Astrocyte (in vitro differentiated cells and primary cell): ENCODE results near the gene TRIM72. TPM values are rescaled to one million over a fixed set of nuclear protein-coding genes. Genes with fewer than 3 reads are reported as not detected.
A peak's percentile ranks its signal among the peaks of the same experiment; 100 is the strongest.

Experiments
- DNase-seq: peaks from one replicate; pipeline ENCODE4 v3.0.0-alpha.2; 2010; ENCODE audit warnings: low read depth
- FAIRE-seq: peaks from 2 replicates; lab custom pipeline; 2011; peaks lifted over from hg19 to GRCh38; lab: Jason Lieb, UNC
- H2AFZ ChIP-seq: 2 replicates; pipeline ENCODE4 v1.6.0; 2012; ENCODE audit warnings: low read depth, low read length, inconsistent platforms
- H3K27ac ChIP-seq: 2 replicates; pipeline ENCODE4 v1.5.1; 2011; ENCODE audit warnings: low read depth, low read length, inconsistent platforms
- H3K27me3 ChIP-seq: 2 replicates; pipeline ENCODE4 v1.6.0; 2011; ENCODE audit warnings: low read length, inconsistent platforms; ENCODE audit not compliant: insufficient read depth
- H3K36me3 ChIP-seq: 2 replicates; pipeline ENCODE4 v1.5.1; 2011; ENCODE audit warnings: low read length, inconsistent platforms; ENCODE audit not compliant: insufficient read depth
- H3K4me1 ChIP-seq: 2 replicates; pipeline ENCODE4 v1.5.1; 2011; ENCODE audit warnings: low read length, inconsistent platforms; ENCODE audit not compliant: insufficient read depth
- H3K4me2 ChIP-seq: 2 replicates; pipeline ENCODE4 v1.6.0; 2012; ENCODE audit warnings: low read length, inconsistent platforms
- H3K4me3 ChIP-seq: 2 replicates; pipeline ENCODE4 v1.5.1; 2011; ENCODE audit warnings: low read depth, mild to moderate bottlenecking, low read length, inconsistent platforms; ENCODE audit not compliant: insufficient read depth
- H3K79me2 ChIP-seq: 2 replicates; pipeline ENCODE4 v1.6.0; 2012; ENCODE audit warnings: mild to moderate bottlenecking, low read length, inconsistent platforms; ENCODE audit not compliant: insufficient read depth
- H3K9ac ChIP-seq: 2 replicates; pipeline ENCODE4 v1.6.0; 2012; ENCODE audit warnings: mild to moderate bottlenecking, low read length, inconsistent platforms
- H3K9me3 ChIP-seq: 2 replicates; pipeline ENCODE4 v1.5.1; 2012; ENCODE audit warnings: low read depth, mild to moderate bottlenecking, low read length, inconsistent platforms; ENCODE audit not compliant: insufficient read depth
- H4K20me1 ChIP-seq: 2 replicates; pipeline ENCODE4 v1.6.0; 2012; ENCODE audit warnings: low read length, inconsistent platforms; ENCODE audit not compliant: insufficient read depth
- H3K27ac Mint-ChIP-seq: one replicate; pipeline ENCODE4 v1.8.0; 2021; ENCODE audit warnings: mild to moderate bottlenecking, mixed read lengths; ENCODE audit not compliant: unreplicated experiment
- H3K27me3 Mint-ChIP-seq: one replicate; pipeline ENCODE4 v1.8.0; 2021; ENCODE audit warnings: low read depth, mixed read lengths; ENCODE audit not compliant: unreplicated experiment
- H3K36me3 Mint-ChIP-seq: one replicate; pipeline ENCODE4 v1.8.0; 2021; ENCODE audit warnings: low read depth, mixed read lengths; ENCODE audit not compliant: unreplicated experiment
- H3K4me1 Mint-ChIP-seq: one replicate; pipeline ENCODE4 v1.8.0; 2021; ENCODE audit warnings: low read depth, mixed read lengths; ENCODE audit not compliant: unreplicated experiment
- H3K4me3 Mint-ChIP-seq: one replicate; pipeline ENCODE4 v1.8.0; 2021; ENCODE audit warnings: mild to moderate bottlenecking, moderate library complexity, mixed read lengths; ENCODE audit not compliant: unreplicated experiment
- H3K9me3 Mint-ChIP-seq: one replicate; pipeline ENCODE4 v1.8.0; 2021; ENCODE audit warnings: mild to moderate bottlenecking, mixed read lengths; ENCODE audit not compliant: unreplicated experiment
- CTCF ChIP-seq: IDR thresholded peaks from 2 replicates; pipeline ENCODE4 v1.5.1; 2011; ENCODE audit warnings: low read depth, mild to moderate bottlenecking, inconsistent platforms, low read length, moderate library complexity; ENCODE audit not compliant: insufficient read depth
- EZH2 ChIP-seq: IDR thresholded peaks from 2 replicates; pipeline ENCODE4 v1.6.1; 2012; ENCODE audit warnings: mild to moderate bottlenecking, low read length, inconsistent platforms; ENCODE audit not compliant: insufficient read depth
- total RNA-seq: library from RNA; stranded (reverse); gene quantifications from 2 replicates; pipeline ENCODE4 v1.2.1, GENCODE V29; 2021

The TRIM72 gene
- total RNA-seq, 1 donor from 2014 or later, result not detected

DNA sequence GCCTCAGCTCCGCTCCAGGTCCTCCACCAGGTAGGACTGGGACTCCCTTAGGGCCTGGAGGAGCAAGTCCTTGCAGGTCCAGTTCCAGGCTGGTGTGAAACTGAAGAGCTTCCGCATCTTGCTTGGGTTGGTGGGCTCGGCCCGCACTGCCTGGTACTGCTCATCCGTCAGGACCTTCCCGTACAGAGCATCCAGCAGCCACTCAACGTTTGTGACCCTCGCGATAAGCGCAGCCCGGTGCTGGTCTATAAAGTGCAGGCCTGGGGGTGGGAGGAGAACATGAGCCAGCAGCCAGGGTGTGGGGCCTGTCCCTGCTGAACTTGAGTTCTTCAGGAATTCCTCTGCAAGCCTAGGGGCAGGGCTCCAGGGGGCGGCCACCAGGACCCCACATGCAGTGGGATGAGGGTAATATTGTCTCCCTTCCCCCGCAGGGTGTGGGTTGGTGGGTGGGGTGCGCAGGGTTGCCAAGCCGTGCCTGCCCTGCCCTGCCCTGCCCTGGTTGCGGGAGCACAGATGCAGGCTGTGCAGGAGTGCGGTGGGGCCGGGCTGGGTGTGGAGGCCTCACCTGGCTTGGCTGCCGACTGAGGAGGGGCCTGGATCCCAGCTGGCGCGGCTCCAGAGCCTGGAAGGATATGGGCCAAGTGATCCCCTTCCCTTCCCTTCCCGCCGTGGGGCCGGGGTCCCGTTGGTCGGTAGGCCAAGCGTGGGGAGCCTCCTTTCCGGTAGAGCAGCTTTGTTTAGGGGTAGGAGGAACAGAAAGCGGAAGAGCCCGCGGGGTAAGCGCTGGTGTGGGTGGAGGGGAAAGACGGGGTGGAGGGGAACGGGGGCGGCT lies 12.1 kb upstream of the TRIM72 start:
- peaks cover 7% of the 10 kb centered on the region for H3K4me1 ChIP-seq
- H3K4me3 Mint-ChIP-seq, result peak overlapping the region; percentile 69
- H3K4me1 Mint-ChIP-seq, result peaks cover 11% of the 10 kb centered on the region
- H3K27me3 Mint-ChIP-seq, result peaks cover 7% of the 10 kb centered on the region
- TF ChIP-seq CTCF (no peak), EZH2 (no peak)
- H3K27ac Mint-ChIP-seq, result no peak overlapping the region
- no peaks in the 10 kb centered on the region for H3K9me3 Mint-ChIP-seq
- H3K27me3 ChIP-seq, result peaks cover 2% of the 10 kb centered on the region
- no peaks in the 10 kb centered on the region for H3K79me2 ChIP-seq
- DNase-seq (no peak), FAIRE-seq (no peak)
- H4K20me1 ChIP-seq, result peaks cover 42% of the 10 kb centered on the region
- H3K9me3 ChIP-seq, result no peaks in the 10 kb centered on the region
- no peak overlapping the region for H3K27ac ChIP-seq
- peak overlapping the region; percentile 55 for H3K4me3 ChIP-seq
- peaks cover 19% of the 10 kb centered on the region for H3K36me3 Mint-ChIP-seq
- peak overlapping the region; percentile 88 for H3K4me2 ChIP-seq
- peak overlapping the region; percentile 63 for H3K9ac ChIP-seq
- H2AFZ ChIP-seq, result no peak overlapping the region
- H3K36me3 ChIP-seq, result no peaks in the 10 kb centered on the region

- H3K4me3 ChIP-seq, result peak within 1 kb of the TSS; percentile 55
- Mint-ChIP-seq H3K27me3 (peaks cover 14% of the 10 kb centered on the region), H3K27ac (no peak within 1 kb of the TSS), H3K4me1 (peaks cover 11% of the 10 kb centered on the region), H3K36me3 (peaks cover 16% of the 10 kb centered on the region), H3K4me3 (peak within 1 kb of the TSS; percentile 69), H3K9me3 (no peaks in the 10 kb centered on the region)
- H3K36me3 ChIP-seq, result no peaks in the 10 kb centered on the region
- no peak within 1 kb of the TSS for H3K27ac ChIP-seq
- no peaks in the 10 kb centered on the region for H3K9me3 ChIP-seq
- H3K9ac ChIP-seq, result peak within 1 kb of the TSS; percentile 63
- DNase-seq (peak; percentile 31), FAIRE-seq (no peak)
- H2AFZ ChIP-seq, result peak within 1 kb of the TSS; percentile 24
- TF ChIP-seq CTCF, result no peak
- peak within 1 kb of the TSS; percentile 88 for H3K4me2 ChIP-seq
- peaks cover 7% of the 10 kb centered on the region for H3K27me3 ChIP-seq
- no peaks in the 10 kb centered on the region for H3K79me2 ChIP-seq
- peaks cover 35% of the 10 kb centered on the region for H4K20me1 ChIP-seq
- peaks cover 7% of the 10 kb centered on the region for H3K4me1 ChIP-seq
These were observed 11.2 kb upstream of the TRIM72 start, which contains the start of gene PYCARD for GRCh38 chr16:31202414-31203375. Gene PYCARD, minus strand, starts transcription at chr16:31202760. Its CDS starts 70 bp downstream, at chr16:31202690.
